ENCODE data around the gene COPZ2. TPM values are rescaled to one million over a fixed set of nuclear protein-coding genes. Genes with fewer than 3 reads are reported as not detected.

COPZ2 gene
- total RNA-seq, 6 experiments from 2014 or later = 18.9 to 26.6 (median 23.8) TPM

GRCh38 chr17:47993964-47994363 lies 43.6 kb downstream of the COPZ2 start:
- ATAC-seq (no peak), DNase-seq (no peak)
- intact Hi-C loops (cut with DNase I) = no loop called here
- H3K9me3 ChIP-seq = no peaks in the 10 kb centered on the region
- H3K27me3 ChIP-seq = no peaks in the 10 kb centered on the region
- TF ChIP-seq CTCF (IDR thresholded peaks at IDR 0.05) (no peak), POLR2A (IDR thresholded peaks at IDR 0.05) (no peak)
- WGBS (ENCODE audit: insufficient coverage, low coverage, low lambda C conversion rate, missing lambda C conversion rate) = 77% methylated on average over 2 of the region's 5 CpGs
- no peak overlapping the region for H3K27ac ChIP-seq
- no peaks in the 10 kb centered on the region for H3K4me1 ChIP-seq
- H3K36me3 ChIP-seq = no peaks in the 10 kb centered on the region
- H3K4me3 ChIP-seq = no peak overlapping the region

GRCh38 chr17:47993031-47993564 lies 44.5 kb downstream of the COPZ2 start:
- H3K36me3 ChIP-seq = no peaks in the 10 kb centered on the region
- WGBS (ENCODE audit: insufficient coverage, low coverage, low lambda C conversion rate, missing lambda C conversion rate) = 79% methylated on average over 9 of the region's 9 CpGs
- H3K27me3 ChIP-seq = no peaks in the 10 kb centered on the region
- no peak for DNase-seq
- no peak overlapping the region for H3K4me3 ChIP-seq
- ATAC-seq = no peak
- no peak overlapping the region for H3K27ac ChIP-seq
- intact Hi-C loops (cut with DNase I) = no loop called here
- TF ChIP-seq POLR2A (IDR thresholded peaks at IDR 0.05) (no peak), CTCF (IDR thresholded peaks at IDR 0.05) (no peak)
- no peaks in the 10 kb centered on the region for H3K4me1 ChIP-seq
- no peaks in the 10 kb centered on the region for H3K9me3 ChIP-seq

- Histone ChIP-seq H3K4me3 (no peak overlapping the region), H3K36me3 (no peaks in the 10 kb centered on the region), H3K27ac (no peak overlapping the region), H3K27me3 (no peaks in the 10 kb centered on the region), H3K9me3 (no peaks in the 10 kb centered on the region), H3K4me1 (no peaks in the 10 kb centered on the region)
- 47% methylated on average over 4 of the region's 4 CpGs for WGBS (ENCODE audit: insufficient coverage, low coverage, low lambda C conversion rate, missing lambda C conversion rate)
- no peak for TF ChIP-seq CTCF (IDR thresholded peaks at IDR 0.05)
- TF ChIP-seq POLR2A (IDR thresholded peaks at IDR 0.05) = no peak
- DNase-seq (no peak), ATAC-seq (no peak)
- intact Hi-C loops (cut with DNase I) = no loop called here
These were observed 45.4 kb downstream of the COPZ2 start for GRCh38 chr17:47992216-47992615.

GRCh38 chr17:47990962-47991731 lies 46.5 kb downstream of the COPZ2 start:
- Histone ChIP-seq H3K27ac (no peak overlapping the region), H3K4me3 (no peak overlapping the region), H3K27me3 (no peaks in the 10 kb centered on the region), H3K36me3 (no peaks in the 10 kb centered on the region), H3K9me3 (no peaks in the 10 kb centered on the region), H3K4me1 (no peaks in the 10 kb centered on the region)
- DNase-seq (no peak), ATAC-seq (no peak)
- WGBS (ENCODE audit: insufficient coverage, low coverage, low lambda C conversion rate, missing lambda C conversion rate) = 54% methylated on average over 2 of the region's 14 CpGs
- intact Hi-C loops (cut with DNase I) = no loop called here
- no peak for TF ChIP-seq CTCF (IDR thresholded peaks at IDR 0.05)
- TF ChIP-seq POLR2A (IDR thresholded peaks at IDR 0.05) = no peak
